ENCODE results near the gene ATP2B2. TPM values are rescaled to one million over a fixed set of nuclear protein-coding genes. Genes with fewer than 3 reads are reported as not detected.

Gene ATP2B2
- total and polyA plus RNA-seq, 9 of the 15 experiments (the other 6 are each of a cell fraction or from before 2014, with no cell fraction given) = 0.06 TPM; not detected in 8

DNA sequence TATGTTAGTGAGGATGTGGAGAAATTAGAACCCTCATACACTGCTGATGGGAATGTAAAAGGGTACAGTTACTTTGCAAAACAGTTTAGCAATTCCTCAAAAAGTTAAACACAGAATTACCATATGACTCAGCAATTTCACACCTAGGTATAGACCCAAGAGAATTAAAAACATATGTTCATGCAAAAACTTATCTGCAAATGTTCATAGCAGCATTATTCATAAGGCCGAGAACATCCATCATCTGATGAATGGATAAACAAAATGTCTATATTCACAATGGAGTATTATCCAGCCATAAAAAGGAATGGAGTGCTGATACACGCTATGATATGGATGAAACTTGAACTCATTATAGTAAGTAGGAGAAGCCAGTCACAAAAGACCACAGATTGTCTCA, 194.8 kb downstream of the ATP2B2 start:
- CTCF ChIA-PET (ENCODE audit: low intra/inter-chr PET ratio) = no interaction called here
- Histone ChIP-seq H3K4me1 (replicated peaks in 1 of 2; ENCODE audit: control insufficient read depth in 2 of 2, insufficient read depth in 2 of 2, low read length in 2 of 2) (peaks cover 0 to 5% of the 10 kb centered on the region in 2 experiments; a peak in 2 of 5 replicates), H3K9me3 (replicated peaks; ENCODE audit: control insufficient read depth, insufficient read depth, low read depth, low read length) (no peaks in the 10 kb centered on the region), H2AFZ (ENCODE audit: low read depth, low read length) (no peak overlapping the region), H3K4me2 (ENCODE audit: insufficient read depth, low read length) (no peak overlapping the region), H3K4me3 (no peak overlapping the region), H3K27me3 (ENCODE audit: control insufficient read depth in 2 of 2, insufficient read depth in 2 of 2, low read length in 2 of 2) (no peaks in the 10 kb centered on the region), H3K36me3 (ENCODE audit: control insufficient read depth, insufficient read depth, low read length) (peaks cover 92% of the 10 kb centered on the region), H4K20me1 (replicated peaks; ENCODE audit: control insufficient read depth, insufficient read depth, low read length) (peaks cover 5% of the 10 kb centered on the region; the same call in 1 of the 2 replicates), H3K27ac (ENCODE audit: extremely low read depth, low read depth, low read length) (no peak overlapping the region), H3K9ac (ENCODE audit: insufficient read depth in 1 of 2, low read depth in 2 of 2, low read length in 2 of 2) (no peak overlapping the region), H3K9me1 (ENCODE audit: control insufficient read depth, insufficient read depth, low read length) (peaks cover 4% of the 10 kb centered on the region), H3K79me2 (ENCODE audit: control insufficient read depth, insufficient read depth, low read length) (no peaks in the 10 kb centered on the region)
- DNase-seq (ENCODE audit: extremely low read depth in 1 of 4, low spot score in 3 of 4) (no peak), FAIRE-seq (no peak), ATAC-seq (no peak)
- WGBS (ENCODE audit: insufficient coverage, low coverage, missing lambda C conversion rate) = 100% methylated on average over 2 of the region's 2 CpGs
- intact Hi-C loops (cut with micrococcal nuclease) (no loop called here), in situ Hi-C loops (cut with MboI) (loop anchor here (25.0 kb wide), 1 partner anchor 798 kb away; no protein-coding TSS in a partner anchor)
- BruUV-seq (replicated peaks) = no TSS peak
- POLR2A ChIA-PET = interaction anchor here (1.3 to 1.7 kb wide), 2 partner anchors 10 to 20 kb away, joined by 5 to 6 read pairs; partner anchors contain the start of gene SEC13
- TF ChIP-seq MAFG (tag; conservative IDR thresholded peaks at IDR 0.05) = peak; percentile 94
- no peak for TF ChIP-seq KDM5B (IDR thresholded peaks at IDR 0.05; ENCODE audit: insufficient replicate concordance, low read depth, low read length)
- TF ChIP-seq NFE2 (IDR thresholded peaks at IDR 0.05; ENCODE audit: low read depth) = peak; percentile 76
- no peak for TF ChIP-seq HMG20B (CRISPR knock-in tag; IDR thresholded peaks at IDR 0.05)
- peak; percentile 98 for TF ChIP-seq ZNF316 (IDR thresholded peaks at IDR 0.05)
- no peak for TF ChIP-seq MEF2D (tag; conservative IDR thresholded peaks at IDR 0.05; ENCODE audit: low read depth)
- TF ChIP-seq, protein P1, sequence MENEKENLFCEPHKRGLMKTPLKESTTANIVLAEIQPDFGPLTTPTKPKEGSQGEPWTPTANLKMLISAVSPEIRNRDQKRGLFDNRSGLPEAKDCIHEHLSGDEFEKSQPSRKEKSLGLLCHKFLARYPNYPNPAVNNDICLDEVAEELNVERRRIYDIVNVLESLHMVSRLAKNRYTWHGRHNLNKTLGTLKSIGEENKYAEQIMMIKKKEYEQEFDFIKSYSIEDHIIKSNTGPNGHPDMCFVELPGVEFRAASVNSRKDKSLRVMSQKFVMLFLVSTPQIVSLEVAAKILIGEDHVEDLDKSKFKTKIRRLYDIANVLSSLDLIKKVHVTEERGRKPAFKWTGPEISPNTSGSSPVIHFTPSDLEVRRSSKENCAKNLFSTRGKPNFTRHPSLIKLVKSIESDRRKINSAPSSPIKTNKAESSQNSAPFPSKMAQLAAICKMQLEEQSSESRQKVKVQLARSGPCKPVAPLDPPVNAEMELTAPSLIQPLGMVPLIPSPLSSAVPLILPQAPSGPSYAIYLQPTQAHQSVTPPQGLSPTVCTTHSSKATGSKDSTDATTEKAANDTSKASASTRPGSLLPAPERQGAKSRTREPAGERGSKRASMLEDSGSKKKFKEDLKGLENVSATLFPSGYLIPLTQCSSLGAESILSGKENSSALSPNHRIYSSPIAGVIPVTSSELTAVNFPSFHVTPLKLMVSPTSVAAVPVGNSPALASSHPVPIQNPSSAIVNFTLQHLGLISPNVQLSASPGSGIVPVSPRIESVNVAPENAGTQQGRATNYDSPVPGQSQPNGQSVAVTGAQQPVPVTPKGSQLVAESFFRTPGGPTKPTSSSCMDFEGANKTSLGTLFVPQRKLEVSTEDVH (IDR thresholded peaks at IDR 0.05; ENCODE audit: low read depth, partially characterized antibody) = no peak
- TF ChIP-seq NFE2L1 (tag; IDR thresholded peaks at IDR 0.05; ENCODE audit: borderline replicate concordance, low read depth) = peak; percentile 77
- TF ChIP-seq MIER1 (IDR thresholded peaks at IDR 0.05; ENCODE audit: low read depth) = no peak
- TF ChIP-seq MAFF (IDR thresholded peaks at IDR 0.05; ENCODE audit: low read length) = peak; percentile 83
- peak; percentile 91 for TF ChIP-seq C11orf30 (IDR thresholded peaks at IDR 0.05; ENCODE audit: low read depth)
- no peak for TF ChIP-seq ZNF239 (CRISPR knock-in tag; IDR thresholded peaks at IDR 0.05)
